Amniotic stem cell (primary cell): ENCODE results near the gene EXOG.

Experiments
- DNase-seq: peaks from one replicate; lab custom pipeline; 2025; lab: John Stamatoyannopoulos, UW

EXOG gene

DNA sequence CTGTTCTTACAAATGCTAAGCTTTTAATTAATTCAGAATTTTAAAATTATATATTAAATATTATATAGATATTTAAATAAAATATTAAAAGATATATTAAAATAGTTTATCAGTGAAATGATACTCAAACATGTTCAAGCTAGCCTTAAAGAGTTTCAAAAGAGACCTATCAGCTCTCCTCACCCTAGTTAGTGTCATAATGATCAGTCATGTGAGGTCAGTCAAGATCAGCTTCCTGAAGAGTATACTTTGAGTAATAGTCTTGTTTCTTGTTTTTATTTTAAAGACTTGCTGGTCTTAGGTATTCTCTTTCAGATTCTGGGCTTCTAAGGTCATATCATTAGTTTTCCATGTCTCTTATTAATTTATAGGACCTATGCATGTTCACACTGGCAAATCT lies 14.5 kb downstream of the EXOG start:
- no peak for DNase-seq

GRCh38 chr3:38511546-38511945 lies 15.4 kb downstream of the EXOG start:
- no peak for DNase-seq

DNA sequence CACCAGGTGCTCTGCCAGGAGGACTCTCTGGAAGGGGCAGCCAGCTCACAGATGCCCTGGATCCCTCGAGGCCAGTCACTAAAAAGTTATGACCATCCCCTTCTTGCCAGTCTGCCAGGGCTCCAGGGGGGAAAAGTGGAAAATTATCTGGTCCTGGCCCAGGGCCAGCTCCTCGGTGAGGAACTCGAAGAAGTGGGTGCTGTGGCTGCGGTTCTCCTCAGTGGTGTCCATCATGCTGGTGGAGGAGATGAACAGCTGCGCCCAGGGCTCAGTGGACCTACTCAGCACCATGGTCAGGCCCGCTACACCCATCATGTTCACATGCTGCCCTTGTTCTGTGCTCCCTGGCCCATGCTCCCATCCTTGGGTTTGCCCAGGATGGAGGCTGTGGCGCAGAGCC lies 19.2 kb downstream of the EXOG start:
- DNase-seq = no peak

DNA sequence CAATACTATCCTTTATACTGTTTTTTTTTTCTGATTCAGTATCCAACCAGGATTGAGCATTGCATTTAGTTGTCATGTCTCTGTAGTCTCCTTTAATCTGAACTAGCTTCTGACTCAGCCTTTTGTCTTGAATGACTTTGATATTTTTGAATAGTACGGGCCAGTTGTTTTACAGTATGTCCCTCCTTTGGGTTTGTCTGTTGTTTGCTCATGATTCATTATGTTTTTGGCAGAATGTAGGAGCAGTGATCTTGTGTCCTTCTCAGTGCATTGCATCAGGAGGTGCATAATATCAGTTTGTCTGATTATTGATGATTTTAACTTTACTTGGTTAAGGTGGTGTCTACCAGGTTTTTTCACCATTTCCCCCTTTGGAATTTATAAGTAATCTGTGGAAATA lies 20.5 kb downstream of the EXOG start:
- DNase-seq = no peak

- DNase-seq = peak; percentile 51
Observed at GRCh38 chr3:38519000-38519399, 22.9 kb downstream of the EXOG start.

GRCh38 chr3:38519651-38520050 lies 23.5 kb downstream of the EXOG start:
- DNase-seq = no peak

DNA sequence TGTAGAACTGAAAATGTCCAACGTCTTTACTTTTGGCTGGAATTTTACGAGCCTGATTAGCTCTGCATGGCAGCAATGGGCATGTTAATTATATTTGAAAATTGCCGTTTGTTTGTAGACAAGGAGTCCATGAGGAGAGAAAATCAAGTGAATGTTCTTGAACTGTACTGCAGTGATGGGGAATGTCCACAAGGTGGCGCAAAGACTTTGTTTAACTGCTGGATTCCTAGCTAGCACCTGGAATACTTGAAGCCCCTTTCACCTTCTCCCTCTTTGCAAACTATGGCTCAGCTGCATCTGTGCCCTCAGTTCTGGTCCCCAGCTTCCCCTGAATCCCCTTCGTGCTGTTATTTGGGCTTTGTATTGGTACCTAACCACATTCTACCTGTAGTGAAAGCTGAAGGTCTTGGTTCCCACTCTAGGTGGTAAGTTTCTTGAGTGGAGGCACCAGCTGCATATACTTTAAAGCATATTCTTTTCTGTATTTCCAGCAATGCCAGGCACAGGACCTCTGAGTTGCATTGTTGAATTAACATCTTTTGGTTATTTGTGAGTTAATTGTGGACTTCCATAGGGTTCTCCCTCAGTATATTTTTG lies 25.3 kb downstream of the EXOG start:
- DNase-seq = no peak

GRCh38 chr3:38522002-38522401 lies 25.9 kb downstream of the EXOG start:
- DNase-seq = no peak

GRCh38 chr3:38524141-38524739 lies 28.1 kb downstream of the EXOG start:
- DNase-seq = no peak

- no peak for DNase-seq
Observed at GRCh38 chr3:38526792-38527191, 30.7 kb downstream of the EXOG start.

DNA sequence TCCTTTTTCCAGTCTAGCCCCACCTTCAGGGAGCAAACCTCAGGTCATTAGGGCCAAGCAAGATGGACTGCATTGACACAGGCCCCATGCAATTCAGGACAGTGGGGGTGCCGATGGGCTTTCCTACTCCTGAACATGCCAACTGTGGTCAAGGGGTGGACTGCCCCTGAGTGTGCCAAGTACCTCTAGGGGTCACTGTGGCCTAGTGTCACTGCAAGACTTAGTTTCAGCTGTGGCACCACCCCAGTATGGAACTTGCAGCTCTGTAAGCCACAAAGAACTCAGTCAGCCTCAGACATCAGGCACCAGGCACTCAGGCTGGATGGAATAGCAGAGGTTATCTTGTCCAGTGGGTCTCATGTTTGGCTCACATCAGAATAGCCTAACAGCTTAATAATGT lies 32.3 kb downstream of the EXOG start:
- DNase-seq = no peak

- DNase-seq = no peak
Observed at GRCh38 chr3:38532529-38532928, 36.4 kb downstream of the EXOG start.

GRCh38 chr3:38533285-38533976 lies 37.3 kb downstream of the EXOG start:
- DNase-seq = no peak

- DNase-seq = no peak
Observed at GRCh38 chr3:38534180-38534579, 38.0 kb downstream of the EXOG start.

GRCh38 chr3:38534604-38535003 lies 38.5 kb downstream of the EXOG start:
- DNase-seq = no peak

GRCh38 chr3:38536671-38537070 lies 40.5 kb downstream of the EXOG start:
- DNase-seq = no peak

DNA sequence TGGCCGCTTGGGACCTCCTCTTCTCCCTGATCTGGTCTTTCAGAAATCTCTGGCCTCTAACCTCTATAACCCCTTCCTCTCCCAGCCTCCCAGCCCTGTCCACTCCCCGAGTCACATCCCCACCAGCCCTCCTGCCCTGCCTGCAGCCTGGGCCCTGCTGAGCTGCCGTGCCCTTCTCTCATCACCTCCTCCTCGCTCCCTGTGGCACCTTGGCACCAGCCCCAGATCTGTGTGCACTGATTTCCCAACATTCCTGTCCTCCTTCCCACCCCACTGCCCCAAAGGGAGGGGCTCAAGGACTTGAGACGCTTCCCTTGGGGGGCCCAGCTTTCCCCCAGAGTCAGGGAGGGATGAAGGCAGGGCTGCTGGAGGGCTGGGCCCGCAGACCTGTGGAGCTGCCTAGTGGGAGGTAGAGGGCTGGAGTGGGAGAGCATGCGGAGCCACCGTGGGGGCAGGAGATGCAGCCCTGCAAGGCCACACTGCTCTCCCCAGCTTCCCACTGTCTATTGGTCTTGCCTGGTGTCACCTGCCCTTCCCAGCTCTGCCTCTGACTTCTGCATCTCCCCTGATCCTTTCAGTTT lies 42.7 kb downstream of the EXOG start:
- no peak for DNase-seq

GRCh38 chr3:38541806-38542205 lies 45.7 kb downstream of the EXOG start:
- DNase-seq = no peak

- no peak for DNase-seq
Observed at GRCh38 chr3:38542401-38543298, 46.5 kb downstream of the EXOG start.

DNA sequence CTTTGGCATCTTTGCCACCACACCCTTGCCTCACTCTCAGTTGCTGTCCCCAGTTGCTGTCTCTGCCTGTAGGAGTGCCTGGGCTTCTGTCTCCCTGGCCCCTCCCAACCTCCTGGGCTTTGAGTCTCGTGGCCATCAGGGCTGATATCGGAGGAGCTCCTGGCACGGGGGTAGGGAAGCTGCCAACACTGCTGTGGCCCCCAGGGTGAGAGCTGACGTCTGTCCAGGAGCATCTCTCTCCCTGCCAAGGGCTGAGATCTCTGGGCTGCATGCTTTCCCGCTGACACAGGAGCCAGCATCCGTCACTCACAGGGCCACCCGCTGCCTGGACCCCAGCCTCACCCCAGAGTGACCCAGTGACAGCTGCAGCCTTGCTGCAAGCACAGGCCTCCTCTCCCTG lies 47.4 kb downstream of the EXOG start:
- no peak for DNase-seq

- DNase-seq = no peak
Observed at GRCh38 chr3:38544926-38545325, 48.8 kb downstream of the EXOG start.

GRCh38 chr3:38545550-38545949 lies 49.4 kb downstream of the EXOG start:
- DNase-seq = no peak
